ENCODE data around the gene PRB4. TPM values are rescaled to one million over a fixed set of nuclear protein-coding genes. Genes with fewer than 3 reads are reported as not detected.
"Not testable (repeated sequence)": the region's sequence is repeated elsewhere in the genome, so short reads cannot be mapped to it uniquely, and the experiment has no call there.

PRB4 gene
- polyA plus RNA-seq (ENCODE audit: insufficient read length in 4 of 4) = not detected

DNA sequence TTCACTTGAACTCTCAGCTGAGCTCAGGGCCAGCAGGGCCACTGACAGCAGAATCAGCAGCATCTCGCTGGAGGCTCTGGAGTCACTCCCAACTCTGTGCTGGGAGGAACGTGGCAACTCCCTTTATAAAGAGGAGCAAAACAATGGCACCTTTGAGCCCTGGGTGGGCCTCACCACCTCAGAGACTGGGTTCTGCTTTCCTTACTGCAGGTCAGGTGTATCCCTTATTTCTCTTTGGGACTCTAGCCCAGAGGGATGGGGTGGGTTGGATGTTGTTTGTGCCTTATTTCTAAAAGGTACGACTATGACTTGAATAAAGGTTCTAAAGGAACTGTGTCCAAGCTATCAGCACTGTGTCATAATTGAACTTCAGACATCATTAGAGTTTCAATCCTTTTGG, at the start of gene PRB4:
Gene PRB4 (minus strand): TSS at position 101 of the 400 bp plus-strand sequence. CDS start 38 bp downstream, at position 63.
- DNase-seq (ENCODE audit: low read depth in 4 of 4, low spot score in 3 of 4) = no peak

DNA sequence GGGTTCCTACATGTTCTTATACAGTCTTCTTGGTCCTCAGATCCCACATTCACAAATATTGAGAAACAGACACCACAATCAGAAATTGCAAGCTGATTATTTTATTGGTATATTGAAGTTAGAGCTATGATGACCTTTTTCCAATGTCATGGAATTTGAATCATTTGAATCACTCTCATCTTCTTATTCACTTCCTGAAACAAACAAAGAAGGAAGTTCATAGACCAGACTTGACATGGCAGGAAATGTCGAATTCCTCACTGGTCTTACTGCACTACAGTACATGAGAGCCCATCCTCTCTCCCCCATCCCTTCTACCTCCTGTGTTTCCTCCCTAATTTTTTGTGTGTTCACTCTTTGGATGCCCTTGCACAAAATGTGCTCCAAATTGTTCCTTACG, 41.5 kb upstream of the PRB4 start:
- not testable (repeated sequence) for DNase-seq (ENCODE audit: low read depth in 4 of 4, low spot score in 3 of 4)

DNA sequence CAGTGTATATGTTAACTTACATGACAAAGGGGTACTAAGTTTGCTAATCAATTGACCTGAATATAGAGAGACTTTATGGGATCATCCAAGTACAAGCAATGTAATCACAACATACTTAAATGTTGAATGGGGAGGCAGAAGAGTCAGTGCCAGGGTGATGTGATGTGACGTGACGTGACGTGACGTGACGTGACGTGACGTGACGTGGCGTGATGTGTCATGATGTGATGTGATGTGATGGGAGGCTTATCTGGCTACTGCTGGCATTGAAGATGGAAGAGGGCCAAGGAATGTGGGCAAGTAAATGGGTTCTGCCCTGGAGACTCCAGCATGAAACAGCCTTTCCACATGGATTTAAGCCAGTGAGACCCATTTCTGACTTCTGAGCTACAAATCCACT, 38.2 kb upstream of the PRB4 start:
- no peak for DNase-seq (ENCODE audit: low read depth in 4 of 4, low spot score in 3 of 4)

DNA sequence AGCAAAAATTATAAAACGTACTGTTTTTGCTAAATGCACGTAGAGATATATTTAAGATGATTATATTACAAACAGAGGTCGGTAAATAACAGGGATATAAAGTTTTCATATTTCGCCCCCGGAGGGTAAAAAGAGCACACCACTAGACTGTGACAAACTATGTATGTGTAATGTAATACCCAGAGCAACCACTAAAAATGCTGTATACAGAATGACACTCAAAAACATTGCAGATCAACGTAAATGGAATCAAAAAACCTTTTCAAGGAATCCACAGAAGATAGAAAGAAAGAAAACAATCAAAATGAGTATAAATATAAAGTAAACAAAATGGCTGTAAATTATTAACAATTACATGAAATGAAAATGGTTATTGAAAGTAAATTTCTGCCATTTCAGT, 37.6 kb upstream of the PRB4 start:
- no peak for DNase-seq (ENCODE audit: low read depth in 4 of 4, low spot score in 3 of 4)

DNA sequence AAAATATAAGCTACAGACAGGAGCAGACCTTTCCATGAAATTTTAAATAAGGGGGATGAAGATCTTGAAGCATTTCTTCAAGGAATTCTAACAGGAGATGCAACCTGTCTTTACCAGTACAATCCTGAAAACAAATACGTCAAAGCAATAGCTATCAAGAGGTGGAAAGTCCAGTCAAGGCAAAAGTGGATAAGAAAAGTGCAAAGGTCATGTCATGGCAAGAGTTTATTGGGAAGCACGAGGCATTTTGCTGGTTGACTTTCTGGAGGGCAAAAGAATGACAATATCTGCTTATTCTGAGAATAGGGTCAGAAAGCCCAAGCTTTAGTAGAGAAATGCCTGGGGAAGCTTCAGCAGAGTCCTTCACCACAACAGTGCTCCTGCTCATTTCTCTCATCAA, 34.3 kb upstream of the PRB4 start:
- DNase-seq (ENCODE audit: low read depth in 4 of 4, low spot score in 3 of 4) = no peak

DNA sequence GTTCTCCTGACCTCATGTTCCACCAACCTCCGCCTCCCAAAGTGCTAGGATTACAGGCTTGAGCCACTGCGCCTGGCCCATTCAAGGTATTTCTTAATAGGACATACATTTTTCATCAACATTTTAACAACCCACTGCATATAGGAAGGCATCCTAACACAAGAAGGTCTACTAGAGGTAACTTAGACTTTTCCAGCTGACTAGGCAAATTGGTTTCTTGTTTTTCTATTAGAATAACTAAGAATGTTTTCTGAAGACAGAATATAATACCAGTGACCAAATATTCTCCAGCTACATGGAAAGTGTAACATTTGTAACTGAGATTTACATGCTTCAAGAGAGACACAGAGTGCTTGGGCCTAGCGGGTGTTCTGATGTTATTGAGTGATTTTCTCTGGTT, 14.2 kb upstream of the PRB4 start:
- DNase-seq (ENCODE audit: low read depth in 4 of 4, low spot score in 3 of 4) = no peak

DNA sequence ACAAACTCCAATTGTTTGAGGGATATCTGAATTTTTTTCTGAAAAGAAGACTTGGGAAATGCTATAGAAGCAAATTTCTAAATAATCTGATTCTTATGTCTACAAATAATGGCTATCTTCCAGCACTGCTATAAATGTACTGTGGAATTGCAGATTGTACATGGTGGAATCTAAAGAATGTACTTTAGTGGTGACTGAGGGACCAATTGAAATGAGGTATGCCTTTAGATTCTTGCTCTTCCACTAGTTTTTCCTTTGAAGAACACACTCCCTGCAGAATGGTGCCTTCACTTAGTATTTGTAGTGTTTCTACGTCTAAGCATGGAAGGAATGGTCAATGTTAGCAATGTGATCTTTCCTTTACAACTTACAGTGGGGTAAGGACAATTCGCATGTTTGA, 11.7 kb upstream of the PRB4 start:
- DNase-seq (ENCODE audit: low read depth in 4 of 4, low spot score in 3 of 4) = no peak

DNA sequence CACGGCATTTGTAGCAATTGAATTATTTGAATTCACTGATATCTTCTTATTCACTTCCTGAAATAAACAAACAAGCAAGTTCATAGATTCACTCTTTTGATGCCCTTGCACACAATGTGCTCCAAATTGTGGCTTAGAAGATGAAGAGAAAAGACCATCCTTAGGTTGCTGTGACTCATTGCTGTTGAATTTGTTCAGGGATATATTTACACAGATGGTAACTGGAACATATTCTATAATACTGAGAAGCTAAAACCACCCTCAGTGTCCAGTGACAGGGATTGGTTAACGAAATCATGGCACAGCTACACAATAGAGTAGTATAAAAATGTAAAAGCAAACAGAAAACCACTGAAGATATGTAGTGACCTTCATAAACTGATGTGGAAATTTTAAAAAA, 3.1 kb downstream of the PRB4 start:
- DNase-seq (ENCODE audit: low read depth in 4 of 4, low spot score in 3 of 4) = no peak

DNA sequence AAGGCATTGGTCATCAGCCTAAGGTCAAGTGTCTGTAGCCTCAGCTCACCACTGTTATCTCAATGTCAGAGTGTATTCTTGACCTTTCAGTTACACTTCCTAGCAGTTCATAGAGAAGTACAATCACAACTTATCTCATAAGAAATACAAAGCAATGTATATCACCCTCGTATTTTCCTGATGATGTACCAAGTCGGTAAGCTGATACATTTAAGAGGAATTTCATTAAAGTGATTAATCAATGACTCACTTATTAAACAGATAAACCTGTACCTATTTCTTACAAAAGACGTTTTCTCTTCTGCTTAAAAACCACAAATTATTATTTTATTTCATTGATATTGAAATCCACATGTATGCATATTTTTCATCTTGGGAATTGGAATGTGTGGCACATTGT, 36.8 kb downstream of the PRB4 start:
- DNase-seq (ENCODE audit: low read depth in 4 of 4, low spot score in 3 of 4) = no peak

DNA sequence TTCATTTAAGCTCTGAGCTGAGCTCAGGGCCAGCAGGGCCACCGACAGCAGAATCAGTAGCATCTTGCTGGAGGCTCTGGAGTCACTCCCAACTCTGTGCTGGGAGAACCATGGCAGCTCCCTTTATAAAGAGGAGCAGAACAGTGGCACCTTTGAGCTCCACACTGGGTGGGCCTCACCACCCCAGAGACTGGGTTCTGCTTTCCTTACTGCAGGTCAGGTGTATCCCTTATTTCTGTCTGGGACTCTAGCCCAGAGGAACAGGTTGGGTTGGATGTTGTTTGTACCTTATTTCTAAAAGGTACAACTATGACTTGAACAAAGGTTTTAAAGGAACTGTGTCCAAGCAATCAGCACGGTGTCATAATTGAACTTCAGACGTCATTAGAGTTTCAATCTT, 40.6 kb downstream of the PRB4 start, which contains the start of gene PRB3:
Gene PRB3 (minus strand): TSS at position 101 of the 400 bp plus-strand sequence. CDS start 38 bp downstream, at position 63.
- no peak for DNase-seq (ENCODE audit: low read depth in 4 of 4, low spot score in 3 of 4)

DNA sequence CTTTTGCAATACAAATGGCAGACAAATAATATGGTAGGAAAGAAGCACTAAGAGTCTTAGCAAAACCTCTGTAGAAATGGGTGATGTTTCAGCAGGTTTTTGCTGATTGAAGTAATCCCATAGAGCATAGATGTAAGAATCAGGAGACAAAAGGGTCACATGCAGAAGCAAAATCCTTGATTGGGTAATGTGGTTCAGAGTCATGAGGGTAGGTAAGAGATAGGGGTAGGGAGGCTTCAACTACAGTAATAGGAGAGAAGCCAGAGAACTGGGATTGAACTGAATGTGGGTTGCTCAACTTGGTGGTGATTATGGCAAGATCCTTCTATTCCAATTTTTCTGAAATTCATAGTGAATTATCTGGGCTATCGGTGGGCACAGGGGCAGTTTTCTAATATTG, 45.7 kb downstream of the PRB4 start:
- DNase-seq (ENCODE audit: low read depth in 4 of 4, low spot score in 3 of 4) = no peak

Other genes starting within 250 kb of the PRB4 start
- gene TAS2R46, start 248.1 kb downstream of the PRB4 start, polyA plus RNA-seq (ENCODE audit: insufficient read length in 4 of 4) = under 1 TPM in 2 of 4 donors, not detected in 2; 0.09 to 0.22 TPM
- under 1 TPM; 0.16 to 0.62 (median 0.40) TPM for gene TAS2R43, start 218.1 kb downstream of the PRB4 start, polyA plus RNA-seq (ENCODE audit: insufficient read length in 4 of 4)
- gene TAS2R30, start 175.8 kb downstream of the PRB4 start, polyA plus RNA-seq (ENCODE audit: insufficient read length in 4 of 4) = under 1 TPM in 1 of 4 donors, not detected in 3; 0.16 TPM
- 10 to 100 TPM; 17.0 to 20.7 (median 19.5) TPM for gene SMIM10L1, start 139.2 kb downstream of the PRB4 start, polyA plus RNA-seq (ENCODE audit: insufficient read length in 4 of 4)
- not detected for gene TAS2R42, start 123.5 kb downstream of the PRB4 start, polyA plus RNA-seq (ENCODE audit: insufficient read length in 4 of 4)
- gene PRB3, start 40.7 kb downstream of the PRB4 start, polyA plus RNA-seq (ENCODE audit: insufficient read length in 4 of 4) = under 1 TPM in 2 of 4 donors, not detected in 2; 0.08 to 0.19 TPM
- gene PRB2, start 85.1 kb upstream of the PRB4 start, polyA plus RNA-seq (ENCODE audit: insufficient read length in 4 of 4) = not detected

Measured in right renal pelvis (tissue), 4 donors.